GM10248 (cell line): ENCODE results near the gene HCK.

Experiments
- CTCF ChIA-PET: fragments of 300-600 bp; sonication (Branson Sonifier 250); formaldehyde crosslinking; extraction: SDS; loops from one replicate; lab custom pipeline; 2021; ENCODE audit warnings: antibody characterized with exemption; lab: Yijun Ruan, JAX
- POLR2A ChIA-PET: fragments of 350-650 bp; sonication (Branson Sonifier 250); formaldehyde crosslinking; extraction: SDS; loops from one replicate; lab custom pipeline; 2020; ENCODE audit warnings: antibody characterized with exemption; lab: Yijun Ruan, JAX
- DNase-seq: peaks from one replicate; pipeline ENCODE4 v3.0.0; 2012; ENCODE audit errors: extremely low spot score
- TF ChIP-seq, protein P1 (sequence below): IDR thresholded peaks from 2 replicates; pipeline ENCODE4 v1.5.1; 2012; ENCODE audit warnings: mild to moderate bottlenecking, low read depth; ENCODE audit errors: extremely low read depth, missing control alignments, control extremely low read depth

The HCK gene

DNA sequence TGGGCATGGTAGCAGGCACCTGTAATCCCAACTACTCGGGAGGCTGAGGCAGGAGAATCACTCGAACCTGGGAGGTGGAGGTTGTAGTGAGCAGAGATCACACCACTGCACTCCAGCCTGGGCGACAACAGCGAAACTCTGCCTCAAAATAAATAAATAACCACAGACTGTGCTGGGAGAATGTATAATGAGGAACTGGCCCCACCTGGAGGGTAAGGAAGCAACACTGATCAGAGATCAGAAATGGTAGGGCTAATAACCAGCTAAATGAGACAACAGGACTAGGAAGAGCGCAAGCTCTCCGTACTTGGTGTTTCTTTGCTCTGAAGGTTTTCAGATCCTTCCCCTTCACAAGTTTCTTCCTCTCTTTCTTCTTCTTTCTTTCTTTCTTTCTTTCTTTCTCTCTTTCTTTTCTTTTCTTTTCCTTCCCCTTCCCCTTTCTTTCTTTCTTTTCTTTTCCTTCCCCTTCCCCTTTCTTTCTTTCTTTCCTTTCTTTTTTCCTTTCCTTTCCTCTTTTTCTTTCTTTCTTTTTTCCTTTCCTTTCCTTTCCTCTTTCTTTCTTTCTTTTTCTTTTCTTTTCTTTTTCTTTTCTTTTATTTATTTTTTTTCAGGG is 27.3 kb upstream of the HCK start:
- DNase-seq: no peak
- TF ChIP-seq, protein P1, sequence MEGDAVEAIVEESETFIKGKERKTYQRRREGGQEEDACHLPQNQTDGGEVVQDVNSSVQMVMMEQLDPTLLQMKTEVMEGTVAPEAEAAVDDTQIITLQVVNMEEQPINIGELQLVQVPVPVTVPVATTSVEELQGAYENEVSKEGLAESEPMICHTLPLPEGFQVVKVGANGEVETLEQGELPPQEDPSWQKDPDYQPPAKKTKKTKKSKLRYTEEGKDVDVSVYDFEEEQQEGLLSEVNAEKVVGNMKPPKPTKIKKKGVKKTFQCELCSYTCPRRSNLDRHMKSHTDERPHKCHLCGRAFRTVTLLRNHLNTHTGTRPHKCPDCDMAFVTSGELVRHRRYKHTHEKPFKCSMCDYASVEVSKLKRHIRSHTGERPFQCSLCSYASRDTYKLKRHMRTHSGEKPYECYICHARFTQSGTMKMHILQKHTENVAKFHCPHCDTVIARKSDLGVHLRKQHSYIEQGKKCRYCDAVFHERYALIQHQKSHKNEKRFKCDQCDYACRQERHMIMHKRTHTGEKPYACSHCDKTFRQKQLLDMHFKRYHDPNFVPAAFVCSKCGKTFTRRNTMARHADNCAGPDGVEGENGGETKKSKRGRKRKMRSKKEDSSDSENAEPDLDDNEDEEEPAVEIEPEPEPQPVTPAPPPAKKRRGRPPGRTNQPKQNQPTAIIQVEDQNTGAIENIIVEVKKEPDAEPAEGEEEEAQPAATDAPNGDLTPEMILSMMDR: no peak
- ChIA-PET CTCF (interaction anchor here (1.2 to 8.1 kb wide), 3 partner anchors 8 to 201 kb away, joined by 3 to 92 read pairs (median 4); no protein-coding TSS in a partner anchor), POLR2A (no interaction called here)

DNA sequence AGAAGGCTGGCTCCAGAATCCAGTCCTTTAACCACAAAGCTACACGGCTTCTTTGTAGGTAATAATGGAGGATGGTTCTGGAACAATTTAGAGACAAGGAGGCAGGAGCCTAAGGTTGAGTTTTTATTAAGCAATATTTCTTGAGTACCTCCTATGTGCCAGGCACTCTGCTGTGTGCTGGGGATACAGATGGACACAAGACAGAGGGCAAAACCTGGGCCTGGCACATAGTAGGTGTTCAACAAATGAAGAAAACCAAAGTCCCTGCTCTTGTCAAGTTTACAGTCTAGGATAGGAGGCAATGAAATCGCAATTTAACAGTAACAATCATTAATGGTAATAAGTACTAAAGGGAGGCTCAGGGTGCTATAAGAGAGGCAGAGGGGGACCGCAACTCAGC is 24.4 kb upstream of the HCK start:
- ChIA-PET CTCF (interaction anchor here (1.1 to 1.5 kb wide), 2 partner anchors 204 to 205 kb away, joined by 3 read pairs; no protein-coding TSS in a partner anchor), POLR2A (no interaction called here)
- TF ChIP-seq, protein P1: no peak

DNA sequence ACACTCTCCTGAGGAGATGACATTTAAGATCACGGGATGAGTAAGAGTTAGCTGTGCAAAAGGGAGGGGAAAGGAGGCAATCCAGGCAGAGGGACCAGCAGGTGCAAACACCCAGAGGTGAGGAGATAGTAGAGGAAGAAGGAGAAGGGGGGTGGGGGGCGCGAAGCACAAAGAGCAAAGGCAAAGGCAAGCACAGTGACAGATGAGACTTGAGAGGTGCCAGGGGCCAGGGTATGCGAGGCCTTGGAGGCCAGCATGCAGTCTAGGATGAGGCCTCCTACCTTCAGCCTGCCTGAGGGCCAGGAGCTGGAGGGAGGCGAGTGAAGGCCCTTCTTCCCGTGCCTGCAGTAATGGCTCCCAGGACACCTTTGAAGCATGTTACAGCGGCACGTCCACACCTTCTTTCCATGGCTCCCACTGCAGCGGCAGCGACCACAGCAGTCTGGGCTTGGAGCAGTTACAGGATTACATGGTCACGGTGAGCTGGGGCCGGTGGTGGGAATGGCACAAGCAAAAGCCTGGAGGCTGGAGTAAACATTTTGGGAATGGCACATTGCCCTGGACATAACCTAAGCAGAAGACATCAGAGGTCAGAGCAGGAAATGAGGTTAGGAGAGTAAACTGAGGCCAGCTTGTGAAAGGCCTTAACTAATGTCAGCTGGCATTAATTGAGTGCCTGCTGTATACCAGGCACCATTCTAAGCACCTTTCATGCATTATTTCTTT is 23.2 kb upstream of the HCK start:
- TF ChIP-seq, protein P1: no peak
- ChIA-PET POLR2A (no interaction called here), CTCF (interaction anchor here (1.2 to 8.1 kb wide), 10 partner anchors 6 to 206 kb away, joined by 4 to 92 read pairs (median 44); no protein-coding TSS in a partner anchor)
- DNase-seq: no peak

More for the DNA sequence above, 24.4 kb upstream of the HCK start:
- no peak for DNase-seq

DNA sequence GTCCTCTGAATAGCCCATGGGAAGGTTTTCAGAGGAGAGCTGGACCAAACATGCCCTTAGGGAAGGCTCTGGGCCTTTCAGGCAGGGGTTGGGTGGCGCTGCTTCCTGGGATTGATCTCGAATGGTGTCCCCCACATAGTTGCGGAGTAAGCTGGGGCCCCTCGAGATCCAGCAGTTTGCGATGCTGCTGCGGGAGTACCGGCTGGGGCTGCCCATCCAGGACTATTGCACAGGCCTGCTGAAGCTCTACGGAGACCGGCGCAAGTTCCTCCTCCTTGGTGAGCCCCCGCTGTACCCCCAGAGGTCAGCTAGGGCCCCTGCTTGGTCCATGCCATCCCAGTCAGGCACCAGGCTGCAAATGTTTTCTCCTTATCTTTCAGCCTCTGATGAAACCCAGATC is 22.5 kb upstream of the HCK start:
- ChIA-PET CTCF (interaction anchor here (1.1 to 8.1 kb wide), 16 partner anchors 7 to 207 kb away, joined by 3 to 92 read pairs (median 24); partner anchors contain the start of gene PDRG1), POLR2A (no interaction called here)
- TF ChIP-seq, protein P1: no peak
- DNase-seq: no peak

DNA sequence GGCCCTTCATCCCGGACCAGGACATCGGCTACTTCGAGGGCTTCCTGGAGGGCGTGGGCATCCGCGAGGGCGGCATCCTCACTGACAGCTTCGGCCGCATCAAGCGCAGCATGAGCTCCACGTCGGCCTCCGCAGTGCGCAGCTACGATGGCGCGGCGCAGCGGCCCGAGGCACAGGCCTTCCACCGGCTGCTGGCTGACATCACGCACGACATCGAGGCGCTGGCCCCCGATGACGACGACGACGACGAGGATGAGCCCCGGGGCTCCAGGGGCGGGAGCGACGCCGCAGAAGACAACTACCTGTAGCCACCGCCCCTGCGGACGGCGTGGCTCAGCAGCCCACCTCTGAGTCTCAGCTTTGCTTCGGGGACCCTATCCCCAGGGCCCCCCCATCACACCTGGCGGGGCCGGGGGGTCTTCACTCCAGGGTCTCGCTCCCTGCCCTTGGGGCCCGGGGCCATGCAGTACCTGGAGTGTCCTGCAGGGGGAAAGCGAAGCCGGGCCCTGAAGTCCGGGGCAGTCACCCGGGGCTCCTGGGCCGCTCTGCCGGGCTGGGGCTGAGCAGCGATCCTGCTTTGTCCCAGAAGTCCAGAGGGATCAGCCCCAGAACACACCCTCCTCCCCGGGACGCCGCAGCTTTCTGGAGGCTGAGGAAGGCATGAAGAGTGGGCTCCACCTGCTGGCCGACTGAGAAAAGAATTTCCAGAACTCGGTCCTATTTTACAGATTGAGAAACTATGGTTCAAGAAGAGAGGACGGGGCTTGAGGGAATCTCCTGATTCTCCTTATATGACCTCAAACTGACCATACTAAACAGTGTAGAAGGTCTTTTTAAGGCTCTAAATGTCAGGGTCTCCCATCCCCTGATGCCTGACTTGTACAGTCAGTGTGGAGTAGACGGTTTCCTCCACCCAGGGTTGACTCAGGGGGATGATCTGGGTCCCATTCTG is 20.8 kb upstream of the HCK start:
- POLR2A ChIA-PET: no interaction called here
- DNase-seq: peak; percentile 69
- CTCF ChIA-PET: interaction anchor here (0.6 to 8.1 kb wide), 63 partner anchors 9 to 622 kb away, joined by 3 to 92 read pairs (median 4); partner anchors contain the start of genes DUSP15, HCK, MYLK2 and PDRG1
- TF ChIP-seq, protein P1: peak; percentile 60
